BLaER1 (cell line): Measurements from ENCODE around the gene LPP.

Experiments used
- H3K27ac ChIP-seq: shearing (Covaris generic); formaldehyde crosslinking; 2 replicates; pipeline ENCODE4 v1.8.1; 2022
- H3K27me3 ChIP-seq: shearing (Covaris generic); formaldehyde crosslinking; 2 replicates; pipeline ENCODE4 v1.8.1; 2022
- H3K36me3 ChIP-seq: shearing (Covaris generic); formaldehyde crosslinking; 2 replicates; pipeline ENCODE4 v1.8.1; 2022
- H3K4me1 ChIP-seq: shearing (Covaris generic); formaldehyde crosslinking; 2 replicates; pipeline ENCODE4 v1.8.1; 2022
- H3K4me2 ChIP-seq: shearing (Covaris generic); formaldehyde crosslinking; 2 replicates; pipeline ENCODE4 v1.8.1; 2022
- H3K4me3 ChIP-seq: shearing (Covaris generic); formaldehyde crosslinking; 2 replicates; pipeline ENCODE4 v1.8.1; 2022
- H3K9ac ChIP-seq: shearing (Covaris generic); formaldehyde crosslinking; 2 replicates; pipeline ENCODE4 v1.8.1; 2022
- H3K9me3 ChIP-seq: shearing (Covaris generic); formaldehyde crosslinking; 2 replicates; pipeline ENCODE4 v1.8.1; 2022
- H4K20me1 ChIP-seq: shearing (Covaris generic); formaldehyde crosslinking; 2 replicates; pipeline ENCODE4 v1.8.1; 2022
- Cebpa-rat ChIP-seq: shearing (Covaris generic); IDR thresholded peaks from 2 replicates; pipeline ENCODE4 v1.8.1; 2022

LPP gene

GRCh38 chr3:188134079-188134478 lies 19.9 kb upstream of the LPP start:
- Histone ChIP-seq H3K9ac (no peak overlapping the region), H3K4me1 (0 out of 2 replicates have a peak, but pooled peaks cover 5% of the 10 kb centered on the region), H4K20me1 (no peaks in the 10 kb centered on the region), H3K4me3 (no peak overlapping the region), H3K27ac (no peak overlapping the region), H3K27me3 (no peaks in the 10 kb centered on the region), H3K36me3 (no peaks in the 10 kb centered on the region), H3K4me2 (no peak overlapping the region), H3K9me3 (peaks cover 7% of the 10 kb centered on the region; the same call in 1 of the 2 replicates)
- no peak for TF ChIP-seq Cebpa-rat

DNA sequence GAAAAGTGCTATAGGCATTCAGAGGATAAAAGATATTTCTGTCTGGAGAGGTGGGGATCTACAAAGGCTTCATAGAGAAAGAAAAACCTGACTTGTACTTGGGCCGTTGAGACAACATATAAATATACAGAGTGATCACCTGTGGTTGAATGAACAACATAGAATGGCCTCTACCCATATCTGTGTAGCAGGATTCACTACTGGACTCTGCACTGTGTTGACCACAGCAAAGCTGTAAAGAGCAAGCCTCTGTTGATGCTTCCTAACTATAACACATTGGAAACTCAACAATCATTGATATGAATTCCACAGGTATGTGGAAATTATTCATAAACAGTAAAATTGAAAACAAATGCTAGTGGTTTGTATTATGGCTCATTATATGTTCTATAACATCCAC lies 19.1 kb upstream of the LPP start:
- Histone ChIP-seq H4K20me1 (no peaks in the 10 kb centered on the region), H3K27me3 (no peaks in the 10 kb centered on the region), H3K4me1 (0 out of 2 replicates have a peak, but pooled peaks cover 5% of the 10 kb centered on the region), H3K4me2 (no peak overlapping the region), H3K9me3 (peaks cover 7% of the 10 kb centered on the region; the same call in 1 of the 2 replicates), H3K4me3 (no peak overlapping the region), H3K27ac (no peak overlapping the region), H3K9ac (no peak overlapping the region), H3K36me3 (no peaks in the 10 kb centered on the region)
- no peak for TF ChIP-seq Cebpa-rat

DNA sequence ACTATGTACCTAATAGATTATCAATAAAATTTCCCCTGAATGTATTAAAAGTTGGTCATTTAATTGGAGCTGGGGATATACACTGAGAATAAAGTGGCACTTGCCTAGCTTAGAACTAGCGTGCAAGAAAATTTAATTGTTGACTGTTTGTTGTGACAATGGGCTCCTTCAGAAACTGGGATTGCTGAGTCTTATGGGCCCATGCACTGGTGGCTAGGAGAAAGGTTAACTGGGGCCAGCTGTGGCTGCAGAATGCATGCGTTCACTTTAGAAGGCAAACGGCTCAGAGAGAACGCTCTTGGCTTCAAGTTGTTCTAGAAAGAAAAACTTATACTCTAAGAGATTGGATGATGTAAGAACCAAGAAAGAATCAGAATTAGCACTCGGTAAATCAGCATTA lies 18.7 kb upstream of the LPP start:
- no peaks in the 10 kb centered on the region for H3K36me3 ChIP-seq
- no peaks in the 10 kb centered on the region for H3K27me3 ChIP-seq
- H3K27ac ChIP-seq, result no peak overlapping the region
- H3K9ac ChIP-seq, result no peak overlapping the region
- peaks cover 7% of the 10 kb centered on the region; the same call in 1 of the 2 replicates for H3K9me3 ChIP-seq
- H3K4me1 ChIP-seq, result 0 out of 2 replicates have a peak, but pooled peaks cover 5% of the 10 kb centered on the region
- TF ChIP-seq Cebpa-rat, result no peak
- H4K20me1 ChIP-seq, result no peaks in the 10 kb centered on the region
- H3K4me3 ChIP-seq, result no peak overlapping the region
- no peak overlapping the region for H3K4me2 ChIP-seq

- no peak overlapping the region for H3K27ac ChIP-seq
- H3K4me3 ChIP-seq, result no peak overlapping the region
- 0 out of 2 replicates have a peak, but pooled peaks cover 5% of the 10 kb centered on the region for H3K4me1 ChIP-seq
- no peaks in the 10 kb centered on the region for H3K36me3 ChIP-seq
- peaks cover 4% of the 10 kb centered on the region; the same call in 1 of the 2 replicates for H3K9me3 ChIP-seq
- H4K20me1 ChIP-seq, result no peaks in the 10 kb centered on the region
- no peak overlapping the region for H3K9ac ChIP-seq
- H3K27me3 ChIP-seq, result no peaks in the 10 kb centered on the region
- H3K4me2 ChIP-seq, result no peak overlapping the region
- no peak for TF ChIP-seq Cebpa-rat
Measured at GRCh38 chr3:188137051-188137450, 16.9 kb upstream of the LPP start.

DNA sequence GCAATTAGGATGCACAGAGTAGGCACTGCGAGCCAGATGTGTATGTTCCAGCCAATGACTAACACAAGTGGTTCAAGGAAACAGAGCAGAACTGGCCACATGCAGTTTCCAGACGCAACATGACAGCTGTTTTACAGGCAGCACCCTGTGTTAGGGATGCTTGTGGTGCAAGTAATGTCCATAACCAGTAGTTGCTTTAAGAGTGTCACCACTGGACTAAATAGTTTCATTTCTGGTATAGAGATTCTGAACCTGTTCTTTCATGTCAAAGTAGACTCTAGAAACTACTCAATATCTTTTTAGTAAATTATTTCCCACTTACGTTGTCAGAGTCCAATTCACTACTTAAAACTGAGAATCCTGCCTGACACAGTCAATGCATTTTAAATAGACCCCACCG lies 14.5 kb upstream of the LPP start:
- Histone ChIP-seq H4K20me1 (no peaks in the 10 kb centered on the region), H3K9me3 (no peaks in the 10 kb centered on the region), H3K4me1 (peaks cover 10% of the 10 kb centered on the region; the same call in 1 of the 2 replicates), H3K36me3 (no peaks in the 10 kb centered on the region), H3K27me3 (no peaks in the 10 kb centered on the region), H3K4me2 (no peak overlapping the region), H3K9ac (no peak overlapping the region), H3K4me3 (no peak overlapping the region), H3K27ac (no peak overlapping the region)
- no peak for TF ChIP-seq Cebpa-rat

DNA sequence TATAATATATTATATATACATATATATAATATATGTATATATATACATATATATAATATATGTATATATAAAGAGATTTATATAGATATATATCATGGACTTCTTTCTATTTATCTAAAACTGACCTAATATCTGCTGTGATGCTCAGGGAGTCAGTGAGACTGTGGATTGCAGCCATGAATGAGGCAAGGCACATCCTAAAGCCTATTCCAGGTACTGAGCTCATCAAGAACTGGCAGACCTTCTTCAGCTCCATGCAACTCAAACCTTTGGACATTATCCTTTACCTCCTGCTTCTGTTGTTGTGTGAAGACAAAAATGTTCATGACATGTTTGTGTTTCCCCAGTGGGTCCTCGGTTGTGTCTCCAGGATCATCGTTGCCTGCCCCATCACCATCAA lies 7.7 kb upstream of the LPP start:
- no peak overlapping the region for H3K27ac ChIP-seq
- H3K9ac ChIP-seq, result no peak overlapping the region
- H3K27me3 ChIP-seq, result no peaks in the 10 kb centered on the region
- no peak overlapping the region for H3K4me2 ChIP-seq
- H4K20me1 ChIP-seq, result no peaks in the 10 kb centered on the region
- no peaks in the 10 kb centered on the region for H3K36me3 ChIP-seq
- no peak overlapping the region for H3K4me3 ChIP-seq
- TF ChIP-seq Cebpa-rat, result no peak
- H3K9me3 ChIP-seq, result no peaks in the 10 kb centered on the region
- H3K4me1 ChIP-seq, result peaks cover 22% of the 10 kb centered on the region

- Histone ChIP-seq H4K20me1 (no peaks in the 10 kb centered on the region), H3K27me3 (no peaks in the 10 kb centered on the region), H3K9me3 (no peaks in the 10 kb centered on the region), H3K4me3 (no peak overlapping the region), H3K36me3 (no peaks in the 10 kb centered on the region), H3K27ac (no peak overlapping the region), H3K4me1 (peaks cover 30% of the 10 kb centered on the region), H3K9ac (no peak overlapping the region), H3K4me2 (no peak overlapping the region)
- TF ChIP-seq Cebpa-rat, result no peak
Measured at GRCh38 chr3:188147782-188148181, 6.2 kb upstream of the LPP start.

- Histone ChIP-seq H3K4me3 (no peak overlapping the region), H3K36me3 (no peaks in the 10 kb centered on the region), H4K20me1 (no peaks in the 10 kb centered on the region), H3K4me1 (peaks cover 30% of the 10 kb centered on the region), H3K27me3 (no peaks in the 10 kb centered on the region), H3K9ac (no peak overlapping the region), H3K27ac (no peak overlapping the region), H3K4me2 (peak overlapping the region; percentile 30), H3K9me3 (no peaks in the 10 kb centered on the region)
- no peak for TF ChIP-seq Cebpa-rat
Measured at GRCh38 chr3:188148318-188148717, 5.6 kb upstream of the LPP start.

DNA sequence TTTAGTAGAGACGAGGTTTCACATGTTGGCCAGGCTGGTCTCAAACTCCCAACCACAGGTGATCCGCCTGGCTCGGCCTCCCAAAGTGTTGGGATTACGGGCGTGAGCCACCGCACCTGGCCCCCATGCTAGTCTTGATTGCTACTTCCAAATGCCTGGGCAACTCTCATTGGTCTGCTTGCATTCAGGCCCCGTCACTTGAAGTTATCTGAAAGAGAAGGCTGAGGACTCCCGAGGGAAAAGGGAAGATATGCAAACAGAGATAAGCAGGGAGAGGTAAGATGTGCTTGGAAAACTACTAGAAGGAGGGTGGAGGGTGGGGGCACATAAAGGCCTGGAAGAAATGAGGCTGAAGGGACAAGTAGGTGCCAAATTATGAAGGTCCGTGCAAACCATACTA lies 4.4 kb upstream of the LPP start:
- no peak for TF ChIP-seq Cebpa-rat
- Histone ChIP-seq H3K4me1 (peaks cover 32% of the 10 kb centered on the region), H3K9me3 (no peaks in the 10 kb centered on the region), H3K27me3 (no peaks in the 10 kb centered on the region), H3K36me3 (no peaks in the 10 kb centered on the region), H3K27ac (no peak overlapping the region), H3K4me2 (no peak overlapping the region), H4K20me1 (no peaks in the 10 kb centered on the region), H3K9ac (no peak overlapping the region), H3K4me3 (no peak overlapping the region)

DNA sequence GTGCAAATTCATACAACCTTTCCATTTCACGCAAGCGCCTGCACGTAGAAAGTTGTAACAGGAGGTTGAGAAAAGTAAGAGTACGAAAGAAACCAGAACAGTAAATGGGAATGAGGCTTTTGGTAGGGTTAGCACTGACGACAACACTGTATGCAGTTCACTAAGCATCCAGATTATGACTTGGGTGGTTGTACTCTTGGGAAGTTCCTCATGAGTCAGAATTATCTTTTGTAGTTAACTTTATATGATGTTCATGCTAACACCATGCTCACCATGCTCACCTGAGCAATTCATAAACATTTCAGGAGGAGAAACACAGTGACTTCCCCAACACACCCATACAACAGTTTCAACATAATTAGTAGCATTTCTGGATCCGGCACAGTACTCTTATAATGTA lies 3.0 kb upstream of the LPP start:
- no peak overlapping the region for H3K27ac ChIP-seq
- H3K4me1 ChIP-seq, result peaks cover 46% of the 10 kb centered on the region
- no peaks in the 10 kb centered on the region for H3K9me3 ChIP-seq
- no peak overlapping the region for H3K4me3 ChIP-seq
- no peaks in the 10 kb centered on the region for H3K36me3 ChIP-seq
- H4K20me1 ChIP-seq, result peaks cover 10% of the 10 kb centered on the region; the same call in 1 of the 2 replicates
- no peak overlapping the region for H3K4me2 ChIP-seq
- no peak overlapping the region for H3K9ac ChIP-seq
- H3K27me3 ChIP-seq, result no peaks in the 10 kb centered on the region
- no peak for TF ChIP-seq Cebpa-rat

GRCh38 chr3:188151438-188151837 lies 2.5 kb upstream of the LPP start:
- H3K4me1 ChIP-seq, result peaks cover 51% of the 10 kb centered on the region
- no peak overlapping the region for H3K9ac ChIP-seq
- no peaks in the 10 kb centered on the region for H3K36me3 ChIP-seq
- TF ChIP-seq Cebpa-rat, result no peak
- peaks cover 15% of the 10 kb centered on the region; the same call in 1 of the 2 replicates for H4K20me1 ChIP-seq
- H3K4me2 ChIP-seq, result no peak overlapping the region
- H3K27ac ChIP-seq, result no peak overlapping the region
- no peaks in the 10 kb centered on the region for H3K27me3 ChIP-seq
- no peaks in the 10 kb centered on the region for H3K9me3 ChIP-seq
- no peak overlapping the region for H3K4me3 ChIP-seq
